Mesendoderm (in vitro differentiated cells): ENCODE measurements around the gene RSU1.

ENCODE experiments used
- DNase-seq: peaks from one replicate; pipeline ENCODE4 v3.0.0; 2013
- H2AK5ac ChIP-seq: 2 replicates; pipeline ENCODE4 v1.6.1; 2013; ENCODE audit warnings: low read length, inconsistent platforms
- H2BK120ac ChIP-seq: 2 replicates; pipeline ENCODE4 v1.6.1; 2013; ENCODE audit warnings: low read depth, mild to moderate bottlenecking, low read length, moderate library complexity, mixed read lengths
- H2BK15ac ChIP-seq: replicated peaks from 2 replicates; pipeline ENCODE4 v1.6.1; 2013; ENCODE audit warnings: low read depth, mild to moderate bottlenecking, moderate library complexity
- H2BK5ac ChIP-seq: 2 replicates; pipeline ENCODE4 v1.6.1; 2013; ENCODE audit warnings: low read length, inconsistent platforms
- H3K18ac ChIP-seq: 2 replicates; pipeline ENCODE4 v1.6.1; 2013; ENCODE audit warnings: mild to moderate bottlenecking, low read length, mixed read lengths
- H3K23ac ChIP-seq: one replicate; pipeline ENCODE4 v1.6.1; 2013; ENCODE audit warnings: low read length
- H3K27ac ChIP-seq: 2 replicates; pipeline ENCODE4 v1.5.1; 2013; ENCODE audit warnings: low read depth, mild to moderate bottlenecking, inconsistent platforms, low read length, moderate library complexity
- H3K27me3 ChIP-seq: 2 replicates; pipeline ENCODE4 v1.6.1; 2013; ENCODE audit warnings: low read length, control low read depth, mild to moderate bottlenecking, inconsistent platforms; ENCODE audit not compliant: insufficient read depth, poor library complexity
- H3K36me3 ChIP-seq: 2 replicates; pipeline ENCODE4 v1.6.1; 2013; ENCODE audit warnings: low read length, inconsistent platforms; ENCODE audit not compliant: control insufficient read depth, insufficient read depth
- H3K4ac ChIP-seq: one replicate; pipeline ENCODE4 v1.6.1; 2013; ENCODE audit warnings: low read depth, mild to moderate bottlenecking, low read length, moderate library complexity
- H3K4me1 ChIP-seq: 2 replicates; pipeline ENCODE4 v1.6.1; 2013; ENCODE audit warnings: low read depth, low read length, inconsistent platforms; ENCODE audit not compliant: control insufficient read depth
- H3K4me2 ChIP-seq: 2 replicates; pipeline ENCODE4 v1.6.1; 2013; ENCODE audit warnings: low read length
- H3K4me3 ChIP-seq: 2 replicates; pipeline ENCODE4 v1.5.1; 2013; ENCODE audit warnings: mild to moderate bottlenecking, low read length
- H3K56ac ChIP-seq: one replicate; pipeline ENCODE4 v1.6.1; 2013; ENCODE audit warnings: low read length
- H3K79me1 ChIP-seq: 2 replicates; pipeline ENCODE4 v1.6.1; 2013; ENCODE audit warnings: low read length, inconsistent platforms
- H3K79me2 ChIP-seq: 2 replicates; pipeline ENCODE4 v1.6.1; 2013; ENCODE audit warnings: mild to moderate bottlenecking, low read length; ENCODE audit not compliant: control insufficient read depth, insufficient read depth
- H3K9ac ChIP-seq: 2 replicates; pipeline ENCODE4 v1.6.1; 2013; ENCODE audit warnings: low read length, inconsistent platforms
- H4K5ac ChIP-seq: one replicate; pipeline ENCODE4 v1.6.1; 2013; ENCODE audit warnings: low read length
- H4K8ac ChIP-seq: one replicate; pipeline ENCODE4 v1.6.1; 2013; ENCODE audit warnings: low read depth, mild to moderate bottlenecking, control low read depth, low read length, moderate library complexity
- WGBS: extraction: QIAGEN DNeasy Blood & Tissue Kit; methylation state at CpG from one replicate; pipeline ENCODE4 v1.1.7; 2013; ENCODE audit warnings: low lambda C conversion rate, missing lambda C conversion rate; ENCODE audit not compliant: insufficient coverage; ENCODE audit errors: extremely low coverage; 5-methylcytosine and 5-hydroxymethylcytosine counted together

Gene RSU1

DNA sequence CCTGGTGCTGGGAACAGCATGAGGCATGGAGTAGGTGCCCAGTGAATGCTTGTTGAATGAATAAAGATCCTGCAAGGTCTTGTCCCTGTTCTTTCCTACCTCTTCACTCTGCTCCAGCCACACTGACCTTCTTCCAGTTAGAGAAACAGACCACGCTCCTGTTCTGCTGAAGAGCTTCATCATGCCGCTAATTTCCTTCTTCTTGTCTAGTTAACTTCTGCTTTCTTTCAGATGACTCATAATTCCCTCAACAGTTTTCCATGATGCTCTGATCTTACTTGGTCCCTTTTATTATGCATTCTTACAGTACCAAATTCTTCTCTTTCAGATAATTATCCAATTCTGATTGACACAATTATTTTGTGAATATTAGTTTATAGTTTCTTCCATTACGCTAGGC is 236.0 kb downstream of the RSU1 start:
- no peaks in the 10 kb centered on the region for H3K79me1 ChIP-seq

DNA sequence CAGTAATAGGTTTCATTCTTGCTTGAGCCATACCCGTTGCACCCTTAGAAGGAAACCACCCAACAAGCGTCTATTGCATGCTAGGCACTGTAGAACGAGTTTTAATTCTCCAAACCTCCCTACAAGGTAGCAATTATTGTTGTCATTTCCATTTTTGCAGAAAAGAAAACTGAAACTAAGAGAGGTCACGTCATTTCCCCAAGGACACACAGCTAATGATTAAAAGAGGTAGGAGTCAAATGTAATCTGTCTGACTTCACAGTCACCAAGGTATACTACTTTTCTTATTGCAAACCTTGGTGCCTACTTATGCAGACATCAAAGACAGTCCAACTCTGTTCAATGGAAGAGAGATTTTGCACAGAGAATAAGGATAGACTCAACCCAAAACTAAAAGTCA is 246.5 kb downstream of the RSU1 start:
- H3K36me3 ChIP-seq = no peaks in the 10 kb centered on the region
- H4K8ac ChIP-seq = no peak overlapping the region
- H3K56ac ChIP-seq = no peak overlapping the region
- WGBS = no CpG with 5 or more reads among the region's 4 CpGs
- no peaks in the 10 kb centered on the region for H3K4me1 ChIP-seq
- DNase-seq = no peak
- no peak overlapping the region for H3K18ac ChIP-seq
- H4K5ac ChIP-seq = no peak overlapping the region
- H2BK15ac ChIP-seq = no peak overlapping the region
- no peaks in the 10 kb centered on the region for H3K79me1 ChIP-seq
- H3K4me3 ChIP-seq = no peak overlapping the region
- H2BK120ac ChIP-seq = no peak overlapping the region
- H3K4ac ChIP-seq = no peak overlapping the region
- H3K79me2 ChIP-seq = no peaks in the 10 kb centered on the region
- H2BK5ac ChIP-seq = no peak overlapping the region
- no peaks in the 10 kb centered on the region for H3K27me3 ChIP-seq
- H2AK5ac ChIP-seq = no peak overlapping the region
- H3K27ac ChIP-seq = no peak overlapping the region
- no peak overlapping the region for H3K23ac ChIP-seq
- no peak overlapping the region for H3K4me2 ChIP-seq
- H3K9ac ChIP-seq = no peak overlapping the region

More for the DNA sequence above, 236.0 kb downstream of the RSU1 start:
- no peak for DNase-seq
- Histone ChIP-seq H3K27me3 (no peaks in the 10 kb centered on the region), H3K18ac (no peak overlapping the region), H3K4me2 (no peak overlapping the region), H3K4ac (no peak overlapping the region), H3K79me2 (no peaks in the 10 kb centered on the region), H3K27ac (no peak overlapping the region), H3K4me1 (no peaks in the 10 kb centered on the region), H3K9ac (no peak overlapping the region), H4K8ac (no peak overlapping the region), H3K4me3 (no peak overlapping the region), H3K56ac (no peak overlapping the region), H3K23ac (no peak overlapping the region), H2AK5ac (no peak overlapping the region), H3K36me3 (no peaks in the 10 kb centered on the region), H4K5ac (no peak overlapping the region), H2BK15ac (no peak overlapping the region), H2BK5ac (no peak overlapping the region), H2BK120ac (no peak overlapping the region)
- WGBS = no CpG with 5 or more reads among the region's 3 CpGs

DNA sequence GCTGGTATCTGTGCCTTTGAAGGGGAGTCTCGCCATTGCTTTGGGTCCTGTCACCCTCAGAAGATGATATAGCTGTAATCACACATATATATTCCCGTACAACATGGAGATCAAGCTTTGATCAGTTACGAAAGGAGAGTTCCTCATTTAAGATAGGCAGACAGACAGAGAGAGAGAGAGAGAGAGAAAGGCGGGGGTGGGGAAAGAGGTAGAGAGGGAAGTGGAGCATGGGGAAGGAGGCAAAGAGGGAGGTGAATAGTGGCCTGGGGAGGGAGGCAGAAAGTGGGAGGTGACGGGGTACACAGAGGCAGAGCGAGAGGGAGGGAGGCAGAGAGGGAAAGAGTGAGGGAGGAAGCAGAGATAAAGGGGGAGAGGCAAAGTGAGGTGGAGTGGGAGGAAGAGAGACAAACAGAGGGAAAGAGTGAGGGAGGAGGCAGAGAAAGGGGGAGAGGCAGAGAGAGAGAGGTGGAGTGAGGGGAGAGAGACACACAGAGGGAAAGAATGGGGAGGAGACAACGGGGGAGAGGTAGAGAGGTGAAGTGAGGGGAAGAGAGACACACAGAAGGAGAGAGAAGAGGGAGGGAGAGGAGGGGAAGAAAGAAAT is 250.9 kb downstream of the RSU1 start:
- Histone ChIP-seq H3K79me1 (no peaks in the 10 kb centered on the region), H4K5ac (no peak overlapping the region), H3K4ac (no peak overlapping the region), H3K9ac (no peak overlapping the region), H3K79me2 (no peaks in the 10 kb centered on the region), H3K27ac (no peak overlapping the region), H3K23ac (no peak overlapping the region), H3K4me3 (no peak overlapping the region), H2BK15ac (no peak overlapping the region), H3K4me2 (no peak overlapping the region), H2BK120ac (no peak overlapping the region), H4K8ac (no peak overlapping the region), H2BK5ac (no peak overlapping the region), H3K27me3 (no peaks in the 10 kb centered on the region), H3K4me1 (no peaks in the 10 kb centered on the region), H3K56ac (peak overlapping the region; percentile 18), H2AK5ac (no peak overlapping the region), H3K18ac (no peak overlapping the region), H3K36me3 (no peaks in the 10 kb centered on the region)
- WGBS = no CpG with 5 or more reads among the region's 7 CpGs
- no peak for DNase-seq

DNA sequence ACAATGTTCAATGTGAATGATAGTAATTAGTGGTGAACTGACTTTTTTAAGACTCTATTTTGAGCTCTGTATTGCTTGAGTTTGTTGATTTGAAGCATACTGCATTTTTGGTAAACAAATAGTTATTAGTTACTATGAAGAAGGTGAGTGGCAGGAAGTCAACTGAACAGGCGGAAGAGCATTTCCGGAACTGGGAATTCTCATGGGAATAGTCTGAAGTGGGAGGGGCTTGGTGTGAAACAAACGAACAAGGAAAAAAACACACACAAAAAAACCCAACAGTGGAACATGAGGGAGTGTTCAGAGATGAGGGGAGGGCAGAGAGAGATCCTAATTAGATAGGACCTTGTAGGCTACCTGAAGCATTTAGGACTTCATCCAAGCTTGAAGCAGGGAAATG is 251.6 kb downstream of the RSU1 start:
- H3K9ac ChIP-seq = no peak overlapping the region
- H3K4ac ChIP-seq = no peak overlapping the region
- no peak overlapping the region for H3K23ac ChIP-seq
- no peaks in the 10 kb centered on the region for H3K79me1 ChIP-seq
- no peak overlapping the region for H2BK15ac ChIP-seq
- H3K4me1 ChIP-seq = no peaks in the 10 kb centered on the region
- no peak overlapping the region for H3K18ac ChIP-seq
- no peak overlapping the region for H3K56ac ChIP-seq
- no peak overlapping the region for H4K5ac ChIP-seq
- whole genome bisulfite sequencing = no CpG with 5 or more reads among the region's 3 CpGs
- no peak for DNase-seq
- no peak overlapping the region for H4K8ac ChIP-seq
- no peaks in the 10 kb centered on the region for H3K79me2 ChIP-seq
- H3K27ac ChIP-seq = no peak overlapping the region
- no peak overlapping the region for H3K4me2 ChIP-seq
- no peak overlapping the region for H3K4me3 ChIP-seq
- H2BK5ac ChIP-seq = no peak overlapping the region
- no peak overlapping the region for H2AK5ac ChIP-seq
- H2BK120ac ChIP-seq = no peak overlapping the region
- H3K36me3 ChIP-seq = no peaks in the 10 kb centered on the region
- H3K27me3 ChIP-seq = no peaks in the 10 kb centered on the region

DNA sequence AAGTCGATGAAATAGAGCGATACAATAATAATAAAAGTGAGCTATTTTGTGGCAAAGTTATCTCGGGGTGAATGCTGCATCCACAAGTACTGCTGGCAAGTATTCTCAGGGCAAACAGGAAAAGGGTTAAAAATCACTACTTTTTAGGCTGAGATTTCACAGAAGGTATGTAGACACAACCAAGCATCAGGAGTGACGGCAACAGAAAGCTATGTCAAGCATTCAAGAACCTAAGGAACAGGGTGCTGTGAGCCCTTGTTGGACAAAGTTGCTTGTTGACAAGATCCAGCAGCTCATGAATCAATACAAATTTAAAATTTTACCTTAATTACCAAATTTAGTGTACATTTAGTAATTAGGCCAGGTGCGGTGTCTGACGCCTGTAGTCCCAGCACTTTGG is 254.3 kb downstream of the RSU1 start:
- Histone ChIP-seq H3K56ac (no peak overlapping the region), H2BK15ac (no peak overlapping the region), H3K4me1 (no peaks in the 10 kb centered on the region), H4K5ac (no peak overlapping the region), H3K79me2 (no peaks in the 10 kb centered on the region), H2BK120ac (no peak overlapping the region), H3K79me1 (no peaks in the 10 kb centered on the region), H3K9ac (no peak overlapping the region), H3K18ac (no peak overlapping the region), H3K36me3 (no peaks in the 10 kb centered on the region), H3K23ac (no peak overlapping the region), H2BK5ac (no peak overlapping the region), H3K27ac (no peak overlapping the region), H3K27me3 (no peaks in the 10 kb centered on the region), H3K4me3 (no peak overlapping the region), H2AK5ac (no peak overlapping the region), H3K4ac (no peak overlapping the region), H4K8ac (no peak overlapping the region), H3K4me2 (no peak overlapping the region)
- DNase-seq = peak; percentile 81
- WGBS = no CpG with 5 or more reads among the region's 6 CpGs

DNA sequence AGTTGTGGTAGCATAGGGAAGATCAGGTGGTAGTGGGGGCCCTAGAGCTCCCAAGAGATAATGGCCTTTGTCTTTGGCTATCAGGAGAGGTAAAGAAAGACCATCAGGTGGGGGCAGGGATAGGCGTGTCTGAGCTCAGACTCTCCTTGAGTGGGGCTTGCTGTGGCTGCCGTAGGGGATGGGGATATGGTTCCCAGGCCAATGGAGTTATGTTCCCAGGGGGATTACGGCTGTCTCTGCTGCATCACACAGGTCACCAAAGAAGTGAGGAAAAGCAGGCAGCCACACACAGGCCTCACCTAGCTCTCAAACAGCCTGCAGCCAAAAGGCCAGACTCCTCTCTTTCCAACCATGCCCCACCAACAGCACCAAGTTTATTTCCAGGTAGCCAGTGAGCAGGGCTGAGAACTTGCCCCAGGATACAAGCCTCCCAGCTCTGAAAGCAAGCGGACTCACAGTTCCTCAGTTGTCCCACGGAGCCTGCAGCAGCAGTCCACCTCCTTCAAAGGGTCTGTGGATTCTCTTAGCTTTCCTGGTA is 257.9 kb downstream of the RSU1 start:
- H3K4me1 ChIP-seq = no peaks in the 10 kb centered on the region
- no peak overlapping the region for H2BK5ac ChIP-seq
- no CpG with 5 or more reads among the region's 5 CpGs for WGBS
- DNase-seq = peak; percentile 52
- H3K4me3 ChIP-seq = no peak overlapping the region
- no peak overlapping the region for H3K4me2 ChIP-seq
- H2BK120ac ChIP-seq = no peak overlapping the region
- H4K5ac ChIP-seq = no peak overlapping the region
- H3K18ac ChIP-seq = no peak overlapping the region
- no peak overlapping the region for H3K27ac ChIP-seq
- no peak overlapping the region for H3K9ac ChIP-seq
- no peak overlapping the region for H2AK5ac ChIP-seq
- no peak overlapping the region for H4K8ac ChIP-seq
- H3K4ac ChIP-seq = no peak overlapping the region
- H3K36me3 ChIP-seq = no peaks in the 10 kb centered on the region
- no peak overlapping the region for H3K56ac ChIP-seq
- H3K79me1 ChIP-seq = no peaks in the 10 kb centered on the region
- H2BK15ac ChIP-seq = no peak overlapping the region
- no peaks in the 10 kb centered on the region for H3K27me3 ChIP-seq
- no peak overlapping the region for H3K23ac ChIP-seq
- H3K79me2 ChIP-seq = no peaks in the 10 kb centered on the region
